GM12873 (cell line): Measurements from ENCODE around the gene GPT2.

Source experiments
- TF ChIP-seq, protein P1 (sequence below): IDR thresholded peaks from 2 replicates; pipeline ENCODE4 v1.5.1; 2012; ENCODE audit warnings: low read depth, mild to moderate bottlenecking, moderate library complexity, low read length, control low read depth; ENCODE audit not compliant: insufficient read depth; ENCODE audit errors: missing control alignments

The GPT2 gene

GRCh38 chr16:46855389-46855788, 28.8 kb upstream of the GPT2 start:
- TF ChIP-seq, protein P1, sequence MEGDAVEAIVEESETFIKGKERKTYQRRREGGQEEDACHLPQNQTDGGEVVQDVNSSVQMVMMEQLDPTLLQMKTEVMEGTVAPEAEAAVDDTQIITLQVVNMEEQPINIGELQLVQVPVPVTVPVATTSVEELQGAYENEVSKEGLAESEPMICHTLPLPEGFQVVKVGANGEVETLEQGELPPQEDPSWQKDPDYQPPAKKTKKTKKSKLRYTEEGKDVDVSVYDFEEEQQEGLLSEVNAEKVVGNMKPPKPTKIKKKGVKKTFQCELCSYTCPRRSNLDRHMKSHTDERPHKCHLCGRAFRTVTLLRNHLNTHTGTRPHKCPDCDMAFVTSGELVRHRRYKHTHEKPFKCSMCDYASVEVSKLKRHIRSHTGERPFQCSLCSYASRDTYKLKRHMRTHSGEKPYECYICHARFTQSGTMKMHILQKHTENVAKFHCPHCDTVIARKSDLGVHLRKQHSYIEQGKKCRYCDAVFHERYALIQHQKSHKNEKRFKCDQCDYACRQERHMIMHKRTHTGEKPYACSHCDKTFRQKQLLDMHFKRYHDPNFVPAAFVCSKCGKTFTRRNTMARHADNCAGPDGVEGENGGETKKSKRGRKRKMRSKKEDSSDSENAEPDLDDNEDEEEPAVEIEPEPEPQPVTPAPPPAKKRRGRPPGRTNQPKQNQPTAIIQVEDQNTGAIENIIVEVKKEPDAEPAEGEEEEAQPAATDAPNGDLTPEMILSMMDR = no peak

- TF ChIP-seq, protein P1 = peak; percentile 52
Measured at GRCh38 chr16:46857368-46857945, 26.7 kb upstream of the GPT2 start.

DNA sequence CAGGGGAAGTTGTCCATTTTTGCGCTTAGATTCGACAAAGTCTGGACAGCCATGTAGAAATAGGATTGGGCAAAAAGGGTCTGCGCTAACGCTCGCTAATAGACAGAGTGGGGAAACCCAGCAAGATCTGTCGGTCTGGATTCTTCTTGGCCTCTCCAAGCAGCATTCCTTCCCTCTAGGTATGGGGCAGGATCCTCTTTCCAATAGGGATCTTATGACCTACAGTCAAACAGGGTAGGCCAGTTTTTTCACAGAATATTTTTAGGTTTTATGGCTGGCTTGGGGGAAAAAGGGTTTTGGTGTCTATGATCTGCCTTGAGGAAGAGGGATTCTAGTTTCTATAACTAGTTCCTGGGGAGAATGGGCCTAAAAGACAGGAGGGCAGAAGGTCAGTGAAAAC, 26.0 kb upstream of the GPT2 start:
- TF ChIP-seq, protein P1 = no peak

GRCh38 chr16:46859719-46860152, 24.4 kb upstream of the GPT2 start:
- TF ChIP-seq, protein P1 = no peak

DNA sequence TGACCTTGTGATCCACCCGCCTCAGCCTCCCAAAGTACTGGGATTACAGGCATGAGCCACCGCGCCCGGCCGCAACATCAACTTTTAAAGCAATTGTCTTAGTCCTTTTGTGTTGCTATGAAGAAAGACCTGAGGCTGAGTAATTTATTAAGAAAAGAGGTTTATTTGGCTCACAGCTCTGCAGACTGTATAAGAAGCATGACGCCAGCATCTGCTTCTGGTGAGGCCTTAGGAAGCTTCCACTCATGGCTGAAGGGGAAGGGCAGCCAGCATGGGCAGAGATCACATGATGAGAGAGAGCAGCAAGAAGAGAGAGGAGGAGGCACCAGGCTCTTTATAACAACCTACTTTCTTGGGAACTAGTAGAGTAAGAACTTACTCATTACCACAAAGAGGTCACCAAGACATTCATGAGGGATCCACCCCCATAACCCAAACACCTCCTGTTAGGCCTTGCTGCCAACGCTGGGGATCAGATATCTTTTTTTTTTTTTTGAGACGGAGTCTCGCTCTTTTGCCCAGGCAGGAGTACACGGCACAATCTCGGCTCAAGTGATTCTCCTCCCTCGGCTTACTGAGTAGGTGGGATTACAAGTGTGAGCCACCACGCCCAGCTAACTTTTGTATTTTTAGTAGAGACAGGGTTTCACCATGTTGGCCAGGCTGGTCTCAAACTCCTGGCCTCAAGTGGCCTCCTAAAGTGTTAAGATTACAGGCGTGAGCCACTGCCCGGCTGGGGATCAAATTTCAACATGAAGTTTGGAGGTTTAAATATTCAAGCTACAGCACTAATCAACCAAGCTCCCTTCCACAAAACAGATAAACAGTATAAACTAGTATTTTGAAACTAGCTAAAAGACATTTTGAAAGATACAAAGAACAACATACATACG, 21.4 kb upstream of the GPT2 start:
- TF ChIP-seq, protein P1 = no peak

GRCh38 chr16:46866286-46866685, 17.9 kb upstream of the GPT2 start:
- TF ChIP-seq, protein P1 = no peak

DNA sequence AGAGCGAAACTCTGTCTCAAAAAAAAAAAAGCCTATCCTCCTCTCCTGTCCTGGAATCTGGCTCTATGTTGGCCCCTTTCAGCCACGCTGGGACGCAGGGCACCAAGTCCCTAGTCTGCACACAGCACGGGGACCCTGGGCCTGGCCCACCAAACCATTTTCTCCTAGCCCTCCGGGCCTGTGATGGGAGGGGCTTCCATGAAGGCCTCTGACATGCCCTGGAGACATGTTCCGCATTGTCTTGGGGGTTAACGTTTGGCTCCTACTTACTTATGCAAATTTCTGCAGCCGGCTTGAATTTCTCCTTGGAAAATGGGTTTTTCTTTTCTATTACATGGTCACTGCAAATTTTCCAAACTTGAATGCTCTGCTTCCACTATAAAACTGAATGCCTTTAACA, 12.6 kb upstream of the GPT2 start:
- TF ChIP-seq, protein P1 = no peak
